ENCODE measurements around the gene TAAR1. TPM values are rescaled to one million over a fixed set of nuclear protein-coding genes. Genes with fewer than 3 reads are reported as not detected.
"Not testable (repeated sequence)": the region's sequence is repeated elsewhere in the genome, so short reads cannot be mapped to it uniquely, and the experiment has no call there.

Gene TAAR1
- total RNA-seq, 1 donor from 2014 or later, result not detected

- Mint-ChIP-seq H3K27me3 (no peaks in the 10 kb centered on the region), H3K27ac (no peak overlapping the region), H3K9me3 (no peaks in the 10 kb centered on the region), H3K4me1 (ENCODE audit: unreplicated experiment) (no peaks in the 10 kb centered on the region), H3K36me3 (no peaks in the 10 kb centered on the region), H3K4me3 (no peak overlapping the region)
- no peak for DNase-seq (ENCODE audit: extremely low spot score, unreplicated experiment)
- no peak for TF ChIP-seq CTCF (conservative IDR thresholded peaks at IDR 0.05)
These were observed 2.9 kb upstream of the TAAR1 start for GRCh38 chr6:132661906-132662305.

DNA sequence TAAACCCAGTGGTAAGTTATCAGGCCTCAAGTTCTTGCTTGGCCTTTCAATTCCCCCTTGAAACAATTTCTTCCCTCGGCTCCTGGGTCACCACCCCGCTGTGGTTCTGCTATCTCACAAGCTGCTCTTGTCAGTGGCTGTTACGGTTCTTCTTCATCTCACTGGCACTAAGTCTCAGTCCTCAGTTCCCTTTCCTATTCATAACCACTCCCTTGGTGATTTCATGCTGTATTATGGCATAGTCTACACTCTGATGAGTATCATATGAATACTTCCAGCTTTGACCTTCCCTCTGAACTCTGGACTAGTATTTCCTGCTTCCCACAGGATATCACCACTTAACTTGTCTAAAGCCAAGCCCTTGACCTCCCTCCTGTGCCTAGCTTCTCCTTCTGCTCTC lies 7.9 kb downstream of the TAAR1 start:
- Mint-ChIP-seq H3K4me1 (ENCODE audit: unreplicated experiment) (no peaks in the 10 kb centered on the region), H3K36me3 (no peaks in the 10 kb centered on the region), H3K9me3 (no peaks in the 10 kb centered on the region), H3K27ac (no peak overlapping the region), H3K4me3 (no peak overlapping the region), H3K27me3 (no peaks in the 10 kb centered on the region)
- no peak for DNase-seq (ENCODE audit: extremely low spot score, unreplicated experiment)
- TF ChIP-seq CTCF (conservative IDR thresholded peaks at IDR 0.05), result no peak

DNA sequence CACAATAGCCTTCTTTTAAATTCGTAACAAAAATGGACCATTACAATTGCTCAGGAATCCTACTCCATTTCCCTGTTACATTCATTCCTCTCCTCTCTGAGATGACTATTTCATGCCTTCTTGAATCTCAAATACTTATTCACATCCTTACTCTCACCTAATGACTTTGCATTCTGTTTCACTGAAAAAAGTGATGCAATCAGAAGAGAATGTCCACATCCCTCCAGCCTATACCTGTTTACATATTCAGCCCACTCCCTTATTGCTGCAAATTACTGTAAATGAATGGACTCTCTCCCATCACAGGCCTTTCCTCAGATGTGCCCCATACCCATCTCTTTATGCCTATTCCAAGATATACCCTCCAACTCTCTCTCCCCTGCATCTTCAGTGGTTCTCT lies 8.6 kb downstream of the TAAR1 start:
- TF ChIP-seq CTCF (conservative IDR thresholded peaks at IDR 0.05), result no peak
- H3K4me1 Mint-ChIP-seq (ENCODE audit: unreplicated experiment), result no peaks in the 10 kb centered on the region
- H3K36me3 Mint-ChIP-seq, result no peaks in the 10 kb centered on the region
- H3K9me3 Mint-ChIP-seq, result no peaks in the 10 kb centered on the region
- no peak for DNase-seq (ENCODE audit: extremely low spot score, unreplicated experiment)
- no peak overlapping the region for H3K4me3 Mint-ChIP-seq
- no peak overlapping the region for H3K27ac Mint-ChIP-seq
- no peaks in the 10 kb centered on the region for H3K27me3 Mint-ChIP-seq

DNA sequence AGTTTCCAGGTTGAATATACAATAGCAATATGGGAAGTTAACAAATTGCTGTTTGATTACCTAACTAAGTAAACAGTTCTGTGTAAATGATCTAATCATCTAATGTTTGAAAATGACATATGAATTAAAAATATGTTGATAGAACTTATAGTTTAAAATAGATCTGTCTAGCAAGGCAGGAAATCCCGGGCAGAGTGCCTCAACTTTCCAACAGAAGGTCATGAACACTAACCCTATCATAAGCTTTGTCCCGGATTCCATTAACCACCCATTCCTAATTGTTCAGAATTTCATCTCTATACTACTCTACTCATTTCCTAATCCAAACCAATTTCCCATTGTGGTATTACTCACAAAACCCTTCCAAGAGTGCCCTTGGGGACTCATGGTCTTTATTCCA lies 10.2 kb downstream of the TAAR1 start:
- Mint-ChIP-seq H3K4me1 (ENCODE audit: unreplicated experiment) (no peaks in the 10 kb centered on the region), H3K27ac (no peak overlapping the region), H3K36me3 (no peaks in the 10 kb centered on the region), H3K9me3 (no peaks in the 10 kb centered on the region), H3K27me3 (no peaks in the 10 kb centered on the region), H3K4me3 (no peak overlapping the region)
- no peak for DNase-seq (ENCODE audit: extremely low spot score, unreplicated experiment)
- no peak for TF ChIP-seq CTCF (conservative IDR thresholded peaks at IDR 0.05)

DNA sequence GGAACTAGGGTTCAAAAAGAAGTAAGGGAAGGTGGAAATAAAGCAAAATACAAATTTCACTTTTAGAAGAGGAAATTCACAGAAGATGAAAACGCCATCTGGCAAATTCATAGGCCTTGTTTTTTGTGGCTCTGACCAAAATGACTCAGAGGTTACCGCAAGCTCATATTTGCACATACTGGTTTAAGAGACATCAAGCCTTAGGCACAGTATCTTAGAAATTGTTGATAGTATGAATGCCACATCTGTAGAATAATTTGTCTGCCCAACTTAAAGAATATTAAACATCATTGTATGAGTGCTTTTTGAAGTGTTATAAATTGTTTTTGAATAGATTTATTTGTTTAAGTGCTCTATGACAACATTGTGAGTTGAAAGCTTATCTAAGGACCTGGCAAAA lies 10.6 kb downstream of the TAAR1 start:
- Mint-ChIP-seq H3K27me3 (no peaks in the 10 kb centered on the region), H3K9me3 (no peaks in the 10 kb centered on the region), H3K4me1 (ENCODE audit: unreplicated experiment) (no peaks in the 10 kb centered on the region), H3K27ac (no peak overlapping the region), H3K4me3 (no peak overlapping the region), H3K36me3 (no peaks in the 10 kb centered on the region)
- TF ChIP-seq CTCF (conservative IDR thresholded peaks at IDR 0.05), result no peak
- no peak for DNase-seq (ENCODE audit: extremely low spot score, unreplicated experiment)

GRCh38 chr6:132643547-132643946 lies 15.4 kb downstream of the TAAR1 start:
- no peak for DNase-seq (ENCODE audit: extremely low spot score, unreplicated experiment)
- H3K36me3 Mint-ChIP-seq, result no peaks in the 10 kb centered on the region
- no peaks in the 10 kb centered on the region for H3K27me3 Mint-ChIP-seq
- H3K9me3 Mint-ChIP-seq, result no peaks in the 10 kb centered on the region
- H3K4me3 Mint-ChIP-seq, result no peak overlapping the region
- no peak for TF ChIP-seq CTCF (conservative IDR thresholded peaks at IDR 0.05)
- H3K4me1 Mint-ChIP-seq (ENCODE audit: unreplicated experiment), result no peaks in the 10 kb centered on the region
- no peak overlapping the region for H3K27ac Mint-ChIP-seq

- H3K36me3 Mint-ChIP-seq; H3K27me3 Mint-ChIP-seq; H3K4me3 Mint-ChIP-seq; H3K27ac Mint-ChIP-seq; H3K4me1 Mint-ChIP-seq (ENCODE audit: unreplicated experiment); DNase-seq (ENCODE audit: extremely low spot score, unreplicated experiment): not testable (repeated sequence)
- peaks cover 13% of the 10 kb centered on the region for H3K9me3 Mint-ChIP-seq
These were observed 21.8 kb downstream of the TAAR1 start for GRCh38 chr6:132637135-132637534.

DNA sequence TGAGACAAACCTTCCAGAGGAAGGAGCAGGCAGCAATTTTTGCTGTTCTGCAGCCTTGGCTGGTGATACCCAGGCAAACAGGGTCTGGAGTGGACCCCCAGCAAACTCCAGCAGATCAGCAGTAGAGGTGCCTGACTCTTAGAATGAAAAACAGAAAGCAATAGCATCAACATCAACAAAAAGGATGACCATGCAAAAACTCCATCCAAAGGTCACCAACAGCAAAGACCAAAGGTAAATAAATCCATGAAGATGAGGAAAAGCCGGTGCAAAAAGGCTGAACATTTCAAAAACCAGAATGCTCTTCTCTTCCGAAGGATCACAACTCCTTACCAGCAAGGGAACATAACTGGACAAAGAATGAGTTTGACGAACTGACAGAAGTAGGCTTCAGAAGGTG lies 23.1 kb downstream of the TAAR1 start:
- H3K9me3 Mint-ChIP-seq, result peaks cover 13% of the 10 kb centered on the region
- not testable (repeated sequence) for H3K27me3 Mint-ChIP-seq; DNase-seq (ENCODE audit: extremely low spot score, unreplicated experiment); H3K4me3 Mint-ChIP-seq; H3K27ac Mint-ChIP-seq; H3K4me1 Mint-ChIP-seq (ENCODE audit: unreplicated experiment); H3K36me3 Mint-ChIP-seq

DNA sequence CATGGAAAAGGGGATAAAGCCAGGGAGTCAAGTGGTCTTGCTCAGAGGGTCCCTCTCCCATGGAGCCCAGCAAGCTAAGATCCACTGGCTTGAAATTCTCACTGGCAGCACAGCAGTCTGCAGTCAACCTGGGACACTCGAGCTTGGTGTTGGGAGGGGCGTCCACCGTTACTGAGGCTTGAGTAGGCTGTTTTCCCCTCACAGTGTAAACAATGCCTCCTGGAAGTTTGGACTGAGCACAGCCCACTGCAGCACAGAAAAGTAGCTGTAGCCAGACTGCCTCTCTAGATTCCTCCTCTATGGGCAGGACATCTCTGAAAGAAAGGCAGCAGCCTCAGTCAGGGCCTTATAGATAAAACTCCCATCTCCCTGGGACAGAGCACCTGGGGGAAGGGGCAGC lies 23.7 kb downstream of the TAAR1 start:
- H3K4me3 Mint-ChIP-seq; H3K4me1 Mint-ChIP-seq (ENCODE audit: unreplicated experiment); DNase-seq (ENCODE audit: extremely low spot score, unreplicated experiment); H3K27ac Mint-ChIP-seq; H3K27me3 Mint-ChIP-seq; H3K36me3 Mint-ChIP-seq: not testable (repeated sequence)
- H3K9me3 Mint-ChIP-seq, result peaks cover 13% of the 10 kb centered on the region

Measured in type B pancreatic cell (in vitro differentiated cells).